ENCODE results near the gene OR51B4. TPM values are rescaled to one million over a fixed set of nuclear protein-coding genes. Genes with fewer than 3 reads are reported as not detected.
"Not testable (repeated sequence)": the region's sequence is repeated elsewhere in the genome, so short reads cannot be mapped to it uniquely, and the experiment has no call there.

Gene OR51B4
- total RNA-seq, 1 experiment from 2014 or later = not detected

- Histone ChIP-seq H3K9me3 (ENCODE audit: control insufficient read depth, low read depth, low read length) (no peaks in the 10 kb centered on the region), H3K56ac (ENCODE audit: insufficient read length, low read depth, low read length) (no peak overlapping the region), H2AFZ (ENCODE audit: low read length) (no peak overlapping the region), H2BK20ac (ENCODE audit: low read depth, low read length, poor library complexity, severe bottlenecking) (no peak overlapping the region), H4K20me1 (ENCODE audit: control insufficient read depth, insufficient read depth, insufficient read length) (no peaks in the 10 kb centered on the region), H2AK5ac (ENCODE audit: insufficient read length, low read length) (no peak overlapping the region), H3K14ac (ENCODE audit: insufficient read depth, low read length) (no peak overlapping the region), H4K8ac (replicated peaks; ENCODE audit: insufficient read length, low read depth, low read length) (no peak overlapping the region), H3K79me1 (ENCODE audit: insufficient read depth, low read depth, low read length, poor library complexity, severe bottlenecking) (no peaks in the 10 kb centered on the region), H2BK5ac (ENCODE audit: insufficient read length, low read length) (no peak overlapping the region), H3K27me3 (ENCODE audit: insufficient read depth, low read length) (no peaks in the 10 kb centered on the region), H3K23me2 (ENCODE audit: insufficient read length, low read depth, low read length, poor library complexity, severe bottlenecking) (no peaks in the 10 kb centered on the region), H2BK15ac (ENCODE audit: low read depth, low read length) (no peak overlapping the region), H2BK120ac (ENCODE audit: low read depth, low read length, poor library complexity, severe bottlenecking) (no peak overlapping the region), H3K18ac (ENCODE audit: insufficient read length, low read depth, low read length) (no peak overlapping the region), H3K79me2 (ENCODE audit: insufficient read depth, low read length) (no peaks in the 10 kb centered on the region), H3K23ac (ENCODE audit: insufficient read length, low read depth, low read length) (no peak overlapping the region), H4K5ac (ENCODE audit: insufficient read length, low read depth, low read length) (no peak overlapping the region), H3K4me2 (ENCODE audit: insufficient read depth, insufficient read length, low read length) (no peak overlapping the region), H3K9ac (ENCODE audit: extremely low read depth, insufficient read length, low read length) (no peak overlapping the region), H4K91ac (ENCODE audit: insufficient read length, low read depth, low read length) (no peak overlapping the region), H3K27ac (ENCODE audit: insufficient read length, low read depth, low read length) (no peak overlapping the region), H3K4ac (ENCODE audit: low read depth, low read length) (no peak overlapping the region), H3K4me1 (ENCODE audit: insufficient read depth, low read length) (no peaks in the 10 kb centered on the region), H2BK12ac (ENCODE audit: insufficient read length, low read depth, low read length) (no peak overlapping the region), H3T11ph (ENCODE audit: low read length) (no peak overlapping the region)
- H3K27ac Mint-ChIP-seq = no peak overlapping the region
- H3K4me1 Mint-ChIP-seq = peaks cover 0 to 2% of the 10 kb centered on the region in 2 experiments; a peak in 1 of 4 replicates
- H3K9me3 Mint-ChIP-seq = peaks cover 0 to 2% of the 10 kb centered on the region in 2 experiments; a peak in 1 of 5 replicates
- no peak for DNase-seq
- WGBS (ENCODE audit: extremely low coverage, insufficient read length, low lambda C conversion rate) = no CpG with 5 or more reads among the region's 5 CpGs
- H3K36me3 Mint-ChIP-seq (ENCODE audit: insufficient read depth in 1 of 3, low read depth in 3 of 3) = no peaks in the 10 kb centered on the region
- TF ChIP-seq CTCF (conservative IDR thresholded peaks at IDR 0.05) = no peak
- no peaks in the 10 kb centered on the region for H3K27me3 Mint-ChIP-seq (ENCODE audit: low read depth)
- H3K4me3 Mint-ChIP-seq = no peak overlapping the region
These were observed 15.5 kb upstream of the OR51B4 start for GRCh38 chr11:5317292-5317691.

- H3K4me1 Mint-ChIP-seq; H3K9me3 Mint-ChIP-seq; H3K4ac ChIP-seq (ENCODE audit: low read depth, low read length); DNase-seq; H2AFZ ChIP-seq (ENCODE audit: low read length); H2BK20ac ChIP-seq (ENCODE audit: low read depth, low read length, poor library complexity, severe bottlenecking); H2BK15ac ChIP-seq (ENCODE audit: low read depth, low read length); H3K36me3 Mint-ChIP-seq (ENCODE audit: insufficient read depth in 1 of 3, low read depth in 3 of 3); H2AK5ac ChIP-seq (ENCODE audit: insufficient read length, low read length); H3K79me2 ChIP-seq (ENCODE audit: insufficient read depth, low read length); H3K56ac ChIP-seq (ENCODE audit: insufficient read length, low read depth, low read length); H3K9ac ChIP-seq (ENCODE audit: extremely low read depth, insufficient read length, low read length); H3K4me3 Mint-ChIP-seq; H3K27ac Mint-ChIP-seq; H3K27me3 Mint-ChIP-seq (ENCODE audit: low read depth); H4K8ac ChIP-seq (replicated peaks; ENCODE audit: insufficient read length, low read depth, low read length); H3T11ph ChIP-seq (ENCODE audit: low read length); H3K27me3 ChIP-seq (ENCODE audit: insufficient read depth, low read length); H3K14ac ChIP-seq (ENCODE audit: insufficient read depth, low read length); H4K91ac ChIP-seq (ENCODE audit: insufficient read length, low read depth, low read length); H3K4me2 ChIP-seq (ENCODE audit: insufficient read depth, insufficient read length, low read length); H3K23me2 ChIP-seq (ENCODE audit: insufficient read length, low read depth, low read length, poor library complexity, severe bottlenecking); H4K5ac ChIP-seq (ENCODE audit: insufficient read length, low read depth, low read length); H2BK120ac ChIP-seq (ENCODE audit: low read depth, low read length, poor library complexity, severe bottlenecking); H3K9me3 ChIP-seq (ENCODE audit: control insufficient read depth, low read depth, low read length); H3K23ac ChIP-seq (ENCODE audit: insufficient read length, low read depth, low read length); H3K27ac ChIP-seq (ENCODE audit: insufficient read length, low read depth, low read length); H3K4me1 ChIP-seq (ENCODE audit: insufficient read depth, low read length); H2BK5ac ChIP-seq (ENCODE audit: insufficient read length, low read length); H3K18ac ChIP-seq (ENCODE audit: insufficient read length, low read depth, low read length); H2BK12ac ChIP-seq (ENCODE audit: insufficient read length, low read depth, low read length); H4K20me1 ChIP-seq (ENCODE audit: control insufficient read depth, insufficient read depth, insufficient read length); H3K79me1 ChIP-seq (ENCODE audit: insufficient read depth, low read depth, low read length, poor library complexity, severe bottlenecking): not testable (repeated sequence)
- no CpG with 5 or more reads among the region's 3 CpGs for WGBS (ENCODE audit: extremely low coverage, insufficient read length, low lambda C conversion rate)
These were observed 11.7 kb upstream of the OR51B4 start for GRCh38 chr11:5313326-5314023.

All from H9 (cell line).